ENCODE results near the gene GAPDHS. TPM values are rescaled to one million over a fixed set of nuclear protein-coding genes. Genes with fewer than 3 reads are reported as not detected.

The GAPDHS gene
- total RNA-seq, 6 experiments from 2014 or later = not detected

GRCh38 chr19:35562776-35563175, 29.5 kb downstream of the GAPDHS start:
- Histone ChIP-seq H3K4me3 (no peak overlapping the region), H3K36me3 (no peaks in the 10 kb centered on the region), H3K4me1 (no peaks in the 10 kb centered on the region), H3K27me3 (no peaks in the 10 kb centered on the region), H3K27ac (no peak overlapping the region), H3K9me3 (no peaks in the 10 kb centered on the region)
- intact Hi-C loops (cut with DNase I) = no loop called here
- DNase-seq = no peak
- no peak for TF ChIP-seq POLR2A (IDR thresholded peaks at IDR 0.05)
- TF ChIP-seq, protein P1, sequence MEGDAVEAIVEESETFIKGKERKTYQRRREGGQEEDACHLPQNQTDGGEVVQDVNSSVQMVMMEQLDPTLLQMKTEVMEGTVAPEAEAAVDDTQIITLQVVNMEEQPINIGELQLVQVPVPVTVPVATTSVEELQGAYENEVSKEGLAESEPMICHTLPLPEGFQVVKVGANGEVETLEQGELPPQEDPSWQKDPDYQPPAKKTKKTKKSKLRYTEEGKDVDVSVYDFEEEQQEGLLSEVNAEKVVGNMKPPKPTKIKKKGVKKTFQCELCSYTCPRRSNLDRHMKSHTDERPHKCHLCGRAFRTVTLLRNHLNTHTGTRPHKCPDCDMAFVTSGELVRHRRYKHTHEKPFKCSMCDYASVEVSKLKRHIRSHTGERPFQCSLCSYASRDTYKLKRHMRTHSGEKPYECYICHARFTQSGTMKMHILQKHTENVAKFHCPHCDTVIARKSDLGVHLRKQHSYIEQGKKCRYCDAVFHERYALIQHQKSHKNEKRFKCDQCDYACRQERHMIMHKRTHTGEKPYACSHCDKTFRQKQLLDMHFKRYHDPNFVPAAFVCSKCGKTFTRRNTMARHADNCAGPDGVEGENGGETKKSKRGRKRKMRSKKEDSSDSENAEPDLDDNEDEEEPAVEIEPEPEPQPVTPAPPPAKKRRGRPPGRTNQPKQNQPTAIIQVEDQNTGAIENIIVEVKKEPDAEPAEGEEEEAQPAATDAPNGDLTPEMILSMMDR (IDR thresholded peaks at IDR 0.05) = no peak
- WGBS (ENCODE audit: insufficient coverage, low coverage, low lambda C conversion rate, missing lambda C conversion rate) = 80% methylated on average over 2 of the region's 2 CpGs
- ATAC-seq = no peak

- Histone ChIP-seq H3K4me3 (no peak within 1 kb of the TSS), H3K27me3 (no peaks in the 10 kb centered on the region), H3K9me3 (no peaks in the 10 kb centered on the region), H3K36me3 (no peaks in the 10 kb centered on the region), H3K4me1 (no peaks in the 10 kb centered on the region), H3K27ac (no peak within 1 kb of the TSS)
- no peak for TF ChIP-seq POLR2A (IDR thresholded peaks at IDR 0.05)
- TF ChIP-seq, protein P1 (IDR thresholded peaks at IDR 0.05) = no peak
- peak in 1 of 4 donors; percentile 9 for ATAC-seq
- intact Hi-C loops (cut with DNase I) = no loop called here
- WGBS (ENCODE audit: insufficient coverage, low coverage, low lambda C conversion rate, missing lambda C conversion rate) = 56% methylated on average over 6 of the region's 15 CpGs
- no peak for DNase-seq
Observed at GRCh38 chr19:35563207-35563829, 30.1 kb downstream of the GAPDHS start, which contains the start of gene ATP4A. ATP4A (minus strand) TSS chr19:35563658; CDS start chr19:35563629, 29 bp downstream.

DNA sequence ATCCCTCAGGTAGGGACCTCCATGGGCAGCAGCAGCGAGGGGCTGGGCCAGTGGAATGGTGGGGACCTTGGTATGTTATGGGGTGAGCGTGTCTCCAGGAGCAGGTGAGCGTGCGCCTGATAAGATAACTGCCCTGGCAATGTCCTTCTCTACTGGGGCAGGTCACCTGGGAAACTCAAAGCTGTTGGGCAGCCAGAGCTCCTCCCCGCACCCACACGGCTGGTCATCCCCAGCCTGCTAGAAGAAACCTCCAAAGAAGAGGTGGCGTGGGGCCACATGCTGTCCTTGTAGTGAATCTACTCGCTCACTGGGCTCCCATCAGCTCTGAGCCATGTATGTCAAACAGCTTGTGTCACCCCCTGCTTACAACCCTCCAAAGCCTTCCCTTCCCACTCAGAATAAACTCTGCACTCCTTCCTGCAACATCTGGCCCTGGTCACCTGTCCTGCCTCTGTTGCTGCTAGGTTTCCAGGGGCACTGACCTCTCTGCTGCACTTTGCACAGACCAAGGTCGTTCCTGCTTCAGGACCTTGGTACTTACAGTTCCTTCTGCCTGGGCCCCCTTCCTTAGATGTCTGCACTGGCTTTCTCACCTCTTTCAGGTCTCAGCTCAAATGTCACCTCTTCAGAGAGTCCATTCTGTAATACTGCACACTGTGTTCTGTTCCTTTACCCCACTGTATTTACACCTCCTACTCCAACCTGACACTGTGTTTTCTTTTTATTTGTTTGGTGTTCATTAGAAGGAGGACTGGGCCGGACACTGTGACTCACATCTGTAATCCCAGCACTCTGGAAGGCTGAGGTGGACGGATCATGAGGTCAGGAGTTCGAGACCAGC, 32.0 kb downstream of the GAPDHS start:
- H3K27ac ChIP-seq = no peak overlapping the region
- TF ChIP-seq POLR2A (IDR thresholded peaks at IDR 0.05) = no peak
- TF ChIP-seq, protein P1 (IDR thresholded peaks at IDR 0.05) = no peak
- 57% methylated on average over 4 of the region's 12 CpGs for WGBS (ENCODE audit: insufficient coverage, low coverage, low lambda C conversion rate, missing lambda C conversion rate)
- no peaks in the 10 kb centered on the region for H3K4me1 ChIP-seq
- H3K36me3 ChIP-seq = no peaks in the 10 kb centered on the region
- DNase-seq (no peak), ATAC-seq (no peak)
- no peaks in the 10 kb centered on the region for H3K27me3 ChIP-seq
- H3K9me3 ChIP-seq = no peaks in the 10 kb centered on the region
- no peak overlapping the region for H3K4me3 ChIP-seq
- intact Hi-C loops (cut with DNase I) = no loop called here

GRCh38 chr19:35566738-35567137, 33.5 kb downstream of the GAPDHS start:
- no peak for TF ChIP-seq POLR2A (IDR thresholded peaks at IDR 0.05)
- TF ChIP-seq, protein P1 (IDR thresholded peaks at IDR 0.05) = no peak
- no peak for DNase-seq
- Histone ChIP-seq H3K36me3 (no peaks in the 10 kb centered on the region), H3K9me3 (no peaks in the 10 kb centered on the region), H3K4me1 (no peaks in the 10 kb centered on the region), H3K4me3 (no peak overlapping the region), H3K27me3 (no peaks in the 10 kb centered on the region), H3K27ac (no peak overlapping the region)
- WGBS (ENCODE audit: insufficient coverage, low coverage, low lambda C conversion rate, missing lambda C conversion rate) = 81% methylated on average over 6 of the region's 7 CpGs
- ATAC-seq = no peak
- intact Hi-C loops (cut with DNase I) = no loop called here

Measured in right lobe of liver (tissue), 6 donors.